ENCODE results near the gene ZNF684. TPM values are rescaled to one million over a fixed set of nuclear protein-coding genes. Genes with fewer than 3 reads are reported as not detected.
"Not testable (repeated sequence)": the region's sequence is repeated elsewhere in the genome, so short reads cannot be mapped to it uniquely, and the experiment has no call there.

The ZNF684 gene
- total RNA-seq, 1 donor from 2014 or later, result 3.3 TPM

DNA sequence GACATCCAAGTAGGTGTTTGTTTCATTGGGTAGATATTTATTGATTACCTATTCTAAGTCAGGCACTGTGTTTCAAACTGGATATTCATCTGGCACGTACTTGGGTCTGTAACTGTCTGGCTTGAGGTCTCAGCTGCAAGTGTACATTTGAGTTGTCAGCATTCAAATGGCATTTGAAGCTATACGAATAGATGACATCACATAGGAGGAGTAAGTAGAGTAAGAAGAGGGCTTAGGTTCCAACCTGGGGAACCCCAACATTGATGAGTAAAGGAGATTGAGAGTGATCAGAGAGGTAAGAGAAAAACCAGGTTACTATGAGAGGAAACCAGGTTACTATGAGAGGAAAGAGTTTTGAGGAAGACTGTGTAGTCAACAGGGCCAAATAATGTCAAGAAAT lies 30.7 kb downstream of the ZNF684 start:
- Mint-ChIP-seq H3K4me3 (no peak overlapping the region), H3K4me1 (ENCODE audit: unreplicated experiment) (no peaks in the 10 kb centered on the region), H3K36me3 (no peaks in the 10 kb centered on the region), H3K27me3 (peaks cover 8% of the 10 kb centered on the region), H3K27ac (no peak overlapping the region), H3K9me3 (no peaks in the 10 kb centered on the region)
- TF ChIP-seq, protein P1, sequence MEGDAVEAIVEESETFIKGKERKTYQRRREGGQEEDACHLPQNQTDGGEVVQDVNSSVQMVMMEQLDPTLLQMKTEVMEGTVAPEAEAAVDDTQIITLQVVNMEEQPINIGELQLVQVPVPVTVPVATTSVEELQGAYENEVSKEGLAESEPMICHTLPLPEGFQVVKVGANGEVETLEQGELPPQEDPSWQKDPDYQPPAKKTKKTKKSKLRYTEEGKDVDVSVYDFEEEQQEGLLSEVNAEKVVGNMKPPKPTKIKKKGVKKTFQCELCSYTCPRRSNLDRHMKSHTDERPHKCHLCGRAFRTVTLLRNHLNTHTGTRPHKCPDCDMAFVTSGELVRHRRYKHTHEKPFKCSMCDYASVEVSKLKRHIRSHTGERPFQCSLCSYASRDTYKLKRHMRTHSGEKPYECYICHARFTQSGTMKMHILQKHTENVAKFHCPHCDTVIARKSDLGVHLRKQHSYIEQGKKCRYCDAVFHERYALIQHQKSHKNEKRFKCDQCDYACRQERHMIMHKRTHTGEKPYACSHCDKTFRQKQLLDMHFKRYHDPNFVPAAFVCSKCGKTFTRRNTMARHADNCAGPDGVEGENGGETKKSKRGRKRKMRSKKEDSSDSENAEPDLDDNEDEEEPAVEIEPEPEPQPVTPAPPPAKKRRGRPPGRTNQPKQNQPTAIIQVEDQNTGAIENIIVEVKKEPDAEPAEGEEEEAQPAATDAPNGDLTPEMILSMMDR (conservative IDR thresholded peaks at IDR 0.05), result no peak
- DNase-seq (ENCODE audit: extremely low spot score, unreplicated experiment), result no peak

DNA sequence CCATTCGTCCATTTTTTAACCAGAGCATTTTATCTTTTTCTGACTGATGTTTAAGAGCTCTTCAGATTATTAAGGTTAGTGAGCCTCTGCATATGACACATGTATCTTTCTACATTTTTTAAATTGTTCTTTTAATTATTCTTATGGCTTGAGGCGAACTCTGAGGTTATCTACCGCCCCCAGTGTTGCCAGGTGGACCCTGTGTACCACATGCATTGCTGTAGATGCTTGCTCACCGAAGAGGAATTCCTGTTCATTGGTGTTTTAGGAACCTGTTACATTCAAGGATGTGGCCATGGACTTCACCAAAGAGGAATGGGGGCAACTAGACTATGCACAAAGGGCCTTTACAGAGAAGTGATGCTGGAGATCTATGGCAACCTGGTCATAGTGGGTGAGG lies 31.8 kb downstream of the ZNF684 start:
- Mint-ChIP-seq H3K4me1 (ENCODE audit: unreplicated experiment) (no peaks in the 10 kb centered on the region), H3K27me3 (peaks cover 8% of the 10 kb centered on the region), H3K36me3 (no peaks in the 10 kb centered on the region), H3K27ac (no peak overlapping the region), H3K4me3 (no peak overlapping the region), H3K9me3 (no peaks in the 10 kb centered on the region)
- TF ChIP-seq, protein P1 (conservative IDR thresholded peaks at IDR 0.05), result no peak
- DNase-seq (ENCODE audit: extremely low spot score, unreplicated experiment), result no peak

DNA sequence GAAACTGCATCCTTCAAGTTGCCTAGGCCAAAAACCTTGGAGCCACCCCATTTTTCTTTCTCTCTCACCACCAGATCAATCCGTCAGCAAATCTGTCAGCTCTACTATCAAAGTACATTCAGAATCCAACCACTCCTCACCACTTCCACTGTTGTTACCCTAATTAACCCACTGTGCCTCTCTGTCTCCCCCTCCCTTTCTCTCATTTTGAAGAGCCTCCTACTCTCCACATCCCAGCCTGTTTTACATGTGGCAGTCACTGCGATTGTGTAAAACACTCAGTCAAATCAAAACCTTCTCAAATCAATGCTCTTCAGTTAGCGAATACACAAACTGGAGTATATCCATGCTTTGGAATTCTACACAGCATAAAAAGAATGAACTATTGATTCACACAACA lies 33.1 kb downstream of the ZNF684 start:
- no peaks in the 10 kb centered on the region for H3K9me3 Mint-ChIP-seq
- TF ChIP-seq, protein P1 (conservative IDR thresholded peaks at IDR 0.05), result no peak
- no peaks in the 10 kb centered on the region for H3K36me3 Mint-ChIP-seq
- peaks cover 8% of the 10 kb centered on the region for H3K27me3 Mint-ChIP-seq
- H3K27ac Mint-ChIP-seq, result no peak overlapping the region
- DNase-seq (ENCODE audit: extremely low spot score, unreplicated experiment), result no peak
- H3K4me1 Mint-ChIP-seq (ENCODE audit: unreplicated experiment), result no peaks in the 10 kb centered on the region
- H3K4me3 Mint-ChIP-seq, result no peak overlapping the region

DNA sequence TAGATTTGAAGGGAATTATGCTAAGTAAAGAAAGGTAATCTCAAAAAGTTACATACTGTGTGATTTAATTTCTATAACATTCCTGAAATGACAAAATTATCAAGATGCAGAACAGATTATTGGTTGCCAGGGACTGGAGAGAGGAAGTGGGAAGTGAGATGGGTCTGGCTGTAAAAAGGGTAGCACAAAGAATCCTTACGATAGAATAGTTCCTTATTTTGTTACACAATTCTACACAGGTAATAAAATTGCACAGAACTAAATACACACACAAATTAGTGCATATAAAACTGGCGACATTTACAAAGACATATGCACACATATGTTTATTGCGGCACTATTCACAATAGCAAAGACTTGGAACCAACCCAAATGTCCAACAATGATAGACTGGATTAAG lies 33.5 kb downstream of the ZNF684 start:
- Mint-ChIP-seq H3K27ac (no peak overlapping the region), H3K36me3 (no peaks in the 10 kb centered on the region), H3K4me1 (ENCODE audit: unreplicated experiment) (no peaks in the 10 kb centered on the region), H3K27me3 (peaks cover 8% of the 10 kb centered on the region), H3K9me3 (no peaks in the 10 kb centered on the region), H3K4me3 (no peak overlapping the region)
- TF ChIP-seq, protein P1 (conservative IDR thresholded peaks at IDR 0.05), result no peak
- no peak for DNase-seq (ENCODE audit: extremely low spot score, unreplicated experiment)

DNA sequence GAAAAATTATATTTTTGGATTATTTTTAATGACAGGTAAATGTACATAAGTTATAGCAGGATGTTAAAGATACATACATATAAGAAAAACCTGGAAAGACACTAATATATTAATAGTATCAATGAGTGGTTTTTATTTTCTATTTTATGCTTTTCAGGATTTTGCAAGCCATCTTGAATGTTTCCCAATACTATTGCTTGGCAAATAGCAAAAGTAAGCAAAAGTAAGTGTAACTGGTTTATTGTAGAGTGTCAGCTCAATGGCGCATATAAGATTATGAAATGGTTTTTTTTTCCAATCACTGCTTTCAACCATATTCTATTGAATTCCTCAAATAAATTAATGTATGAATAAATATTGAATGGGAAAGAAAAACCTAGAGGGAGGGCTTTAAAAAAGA lies 36.4 kb downstream of the ZNF684 start:
- Mint-ChIP-seq H3K9me3 (no peaks in the 10 kb centered on the region), H3K4me3 (no peak overlapping the region), H3K4me1 (ENCODE audit: unreplicated experiment) (no peaks in the 10 kb centered on the region), H3K27me3 (peaks cover 8% of the 10 kb centered on the region), H3K36me3 (no peaks in the 10 kb centered on the region), H3K27ac (no peak overlapping the region)
- TF ChIP-seq, protein P1 (conservative IDR thresholded peaks at IDR 0.05), result no peak
- DNase-seq (ENCODE audit: extremely low spot score, unreplicated experiment), result no peak

DNA sequence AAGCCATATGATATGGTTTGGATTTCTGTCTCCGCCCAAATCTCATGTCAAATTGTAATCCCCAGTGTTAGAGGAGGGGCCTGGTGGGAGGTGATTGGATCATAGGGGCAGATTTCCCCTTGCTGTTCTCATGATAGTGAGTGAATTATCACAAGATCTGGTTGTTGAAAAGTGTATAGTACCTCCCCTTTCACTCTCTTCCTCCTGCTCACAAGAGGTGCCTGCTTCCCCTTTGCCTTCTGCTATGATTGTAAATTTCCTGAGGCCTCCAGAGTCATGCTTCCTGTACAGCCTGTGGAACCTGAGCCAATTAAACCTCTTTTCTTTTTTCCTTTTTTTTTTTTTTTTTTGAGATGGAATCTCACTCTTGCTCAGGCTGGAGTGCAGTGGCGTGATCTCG lies 43.4 kb downstream of the ZNF684 start:
- H3K27ac Mint-ChIP-seq; H3K9me3 Mint-ChIP-seq; H3K36me3 Mint-ChIP-seq; H3K4me1 Mint-ChIP-seq (ENCODE audit: unreplicated experiment); DNase-seq (ENCODE audit: extremely low spot score, unreplicated experiment); H3K4me3 Mint-ChIP-seq; H3K27me3 Mint-ChIP-seq: not testable (repeated sequence)

All from type B pancreatic cell (in vitro differentiated cells).